ENCODE measurements around the gene PTHLH.

DNA sequence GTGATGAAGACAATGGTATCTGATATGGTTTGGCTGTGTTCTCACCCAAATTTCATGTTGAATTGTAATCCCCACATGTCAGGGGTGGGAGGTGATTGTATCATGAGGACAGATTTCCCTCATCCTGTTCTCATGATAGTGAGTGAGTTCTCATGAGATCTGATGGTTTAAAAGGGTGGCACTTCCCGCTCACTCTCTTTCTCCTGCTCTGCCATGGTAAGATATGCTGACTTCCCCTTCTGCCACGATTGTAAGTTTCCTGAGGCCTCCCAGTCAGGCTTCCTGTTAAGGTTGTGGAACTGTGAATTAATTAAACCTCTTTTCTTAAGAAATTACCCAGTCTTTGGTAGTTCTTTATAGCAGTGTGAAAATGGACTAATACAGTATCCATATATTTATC lies 25.6 kb upstream of the PTHLH start:
- TF ChIP-seq, protein P1, sequence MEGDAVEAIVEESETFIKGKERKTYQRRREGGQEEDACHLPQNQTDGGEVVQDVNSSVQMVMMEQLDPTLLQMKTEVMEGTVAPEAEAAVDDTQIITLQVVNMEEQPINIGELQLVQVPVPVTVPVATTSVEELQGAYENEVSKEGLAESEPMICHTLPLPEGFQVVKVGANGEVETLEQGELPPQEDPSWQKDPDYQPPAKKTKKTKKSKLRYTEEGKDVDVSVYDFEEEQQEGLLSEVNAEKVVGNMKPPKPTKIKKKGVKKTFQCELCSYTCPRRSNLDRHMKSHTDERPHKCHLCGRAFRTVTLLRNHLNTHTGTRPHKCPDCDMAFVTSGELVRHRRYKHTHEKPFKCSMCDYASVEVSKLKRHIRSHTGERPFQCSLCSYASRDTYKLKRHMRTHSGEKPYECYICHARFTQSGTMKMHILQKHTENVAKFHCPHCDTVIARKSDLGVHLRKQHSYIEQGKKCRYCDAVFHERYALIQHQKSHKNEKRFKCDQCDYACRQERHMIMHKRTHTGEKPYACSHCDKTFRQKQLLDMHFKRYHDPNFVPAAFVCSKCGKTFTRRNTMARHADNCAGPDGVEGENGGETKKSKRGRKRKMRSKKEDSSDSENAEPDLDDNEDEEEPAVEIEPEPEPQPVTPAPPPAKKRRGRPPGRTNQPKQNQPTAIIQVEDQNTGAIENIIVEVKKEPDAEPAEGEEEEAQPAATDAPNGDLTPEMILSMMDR (IDR thresholded peaks at IDR 0.05) = no peak
- no peak for TF ChIP-seq POLR2A (IDR thresholded peaks at IDR 0.05)
